HepG2 (cell line): ENCODE results near the gene RHBDF2. TPM values are rescaled to one million over a fixed set of nuclear protein-coding genes. Genes with fewer than 3 reads are reported as not detected.
A peak's percentile ranks its signal among the peaks of the same experiment; 100 is the strongest.

Experiments used
- ARHGAP35 ChIP-seq: sonication (generic); formaldehyde crosslinking; IDR thresholded peaks from 2 replicates; pipeline ENCODE4 v1.9.0; 2022; ENCODE audit warnings: mild to moderate bottlenecking, inconsistent platforms, moderate library complexity, missing genetic modification reagents, borderline replicate concordance
- ATF2 ChIP-seq: sonication (generic); formaldehyde crosslinking; IDR thresholded peaks from 2 replicates; pipeline ENCODE4 v1.4.0; 2020; ENCODE audit warnings: missing genetic modification reagents
- CC2D1A ChIP-seq: sonication (generic); formaldehyde crosslinking; IDR thresholded peaks from 2 replicates; pipeline ENCODE4 v1.8.1; 2023; ENCODE audit warnings: mild to moderate bottlenecking, missing genetic modification reagents
- CERS6 ChIP-seq: sonication (generic); formaldehyde crosslinking; IDR thresholded peaks from 2 replicates; pipeline ENCODE4 v1.5.0; 2020; ENCODE audit warnings: missing genetic modification reagents
- FIP1L1 ChIP-seq: fragments of 200-400 bp; formaldehyde crosslinking; IDR thresholded peaks from 2 replicates; pipeline ENCODE4 v1.6.1; 2018; ENCODE audit warnings: low read depth, mild to moderate bottlenecking, low read length, moderate library complexity, borderline replicate concordance; ENCODE audit not compliant: insufficient read depth
- GRHL1 ChIP-seq: sonication (generic); formaldehyde crosslinking; conservative IDR thresholded peaks from 2 replicates; pipeline ENCODE4 v1.8.0; 2022; ENCODE audit warnings: missing genetic modification reagents
- HNRNPL ChIP-seq: fragments of 200-400 bp; formaldehyde crosslinking; IDR thresholded peaks from 2 replicates; pipeline ENCODE4 v1.6.1; 2017; ENCODE audit warnings: mild to moderate bottlenecking, low read depth, low read length
- KDM4B ChIP-seq: sonication (generic); formaldehyde crosslinking; IDR thresholded peaks from 2 replicates; pipeline ENCODE4 v1.4.0; 2020; ENCODE audit warnings: missing genetic modification reagents
- MEIS1 ChIP-seq: sonication (generic); formaldehyde crosslinking; IDR thresholded peaks from 2 replicates; pipeline ENCODE4 v1.9.0; 2021; ENCODE audit warnings: mild to moderate bottlenecking, missing genetic modification reagents, moderate library complexity, borderline replicate concordance
- MTA1 ChIP-seq: sonication (generic); formaldehyde crosslinking; IDR thresholded peaks from 2 replicates; pipeline ENCODE4 v1.4.0; 2020; ENCODE audit warnings: missing genetic modification reagents, mild to moderate bottlenecking, borderline replicate concordance
- MXD4 ChIP-seq: IDR thresholded peaks from 2 replicates; pipeline ENCODE4 v1.6.1; 2016; ENCODE audit warnings: mild to moderate bottlenecking, missing biosample characterization, missing genetic modification reagents
- NPAS2 ChIP-seq: sonication (generic); formaldehyde crosslinking; IDR thresholded peaks from 2 replicates; pipeline ENCODE4 v1.8.0; 2022; ENCODE audit warnings: mild to moderate bottlenecking, missing genetic modification reagents, borderline replicate concordance
- SMARCE1 ChIP-seq: fragments of 450-650 bp; IDR thresholded peaks from 2 replicates; pipeline ENCODE4 v1.6.1; 2017; ENCODE audit warnings: borderline replicate concordance
- SNAPC2 ChIP-seq: sonication (generic); formaldehyde crosslinking; IDR thresholded peaks from 2 replicates; pipeline ENCODE4 v1.8.1; 2022; ENCODE audit warnings: mild to moderate bottlenecking, missing genetic modification reagents
- ZFP90 ChIP-seq: sonication (generic); formaldehyde crosslinking; IDR thresholded peaks from 2 replicates; pipeline ENCODE4 v1.8.0; 2022; ENCODE audit warnings: missing genetic modification reagents, mild to moderate bottlenecking, inconsistent platforms, borderline replicate concordance
- ZMYM4 ChIP-seq: sonication (generic); formaldehyde crosslinking; IDR thresholded peaks from 2 replicates; pipeline ENCODE4 v1.8.1; 2023; ENCODE audit warnings: mild to moderate bottlenecking, missing genetic modification reagents
- ZNF205 ChIP-seq: IDR thresholded peaks from 2 replicates; pipeline ENCODE4 v1.6.1; 2018; ENCODE audit warnings: missing biosample characterization, missing genetic modification reagents
- ZNF207 ChIP-seq: fragments of 450-650 bp; IDR thresholded peaks from 2 replicates; pipeline ENCODE4 v1.6.1; 2016; ENCODE audit warnings: antibody characterized with exemption, borderline replicate concordance
- ZNF3 ChIP-seq: IDR thresholded peaks from 2 replicates; pipeline ENCODE4 v1.7.0; 2017; ENCODE audit warnings: inconsistent platforms
- ZNF512 ChIP-seq: sonication (generic); formaldehyde crosslinking; IDR thresholded peaks from 2 replicates; pipeline ENCODE4 v1.4.0; 2020; ENCODE audit warnings: mild to moderate bottlenecking, missing genetic modification reagents
- ZNF543 ChIP-seq: sonication (generic); formaldehyde crosslinking; IDR thresholded peaks from 2 replicates; pipeline ENCODE4 v1.4.0; 2020; ENCODE audit warnings: mild to moderate bottlenecking, missing genetic modification reagents
- ZNF550 ChIP-seq: sonication (generic); formaldehyde crosslinking; IDR thresholded peaks from 2 replicates; pipeline ENCODE4 v1.4.0; 2020; ENCODE audit warnings: mild to moderate bottlenecking, missing genetic modification reagents, borderline replicate concordance
- ZNF678 ChIP-seq: sonication (generic); formaldehyde crosslinking; IDR thresholded peaks from 2 replicates; pipeline ENCODE4 v1.4.0; 2020; ENCODE audit warnings: mild to moderate bottlenecking, missing genetic modification reagents
- ZNF724P ChIP-seq: sonication (generic); formaldehyde crosslinking; IDR thresholded peaks from 2 replicates; pipeline ENCODE4 v1.8.0; 2022; ENCODE audit warnings: missing genetic modification reagents, borderline replicate concordance
- ZSCAN21 ChIP-seq: sonication (generic); formaldehyde crosslinking; IDR thresholded peaks from 2 replicates; pipeline ENCODE4 v1.8.0; 2022; ENCODE audit warnings: mild to moderate bottlenecking, missing genetic modification reagents, moderate library complexity, borderline replicate concordance
- polyA plus RNA-seq, 8 experiments: library from polyadenylated mRNA; depleted of rRNA in 3 of 8; stranded (reverse) in 7 of 8; unstranded in 1 of 8; fragments of >200 nt; fragmentation: Illumina TruSeq in 4 of 8; extraction: Trizol in 4 of 8; gene quantifications; 2 replicates each; pipeline versions ENCODE4 v1.2.1 to v1.2.3, GENCODE V29; 2011 to 2016; ENCODE audit warnings: low read depth in 4 of 8, missing spikeins in 1 of 8, mixed read lengths in 1 of 8; ENCODE audit not compliant: insufficient read depth in 1 of 8
- total RNA-seq, 5 experiments: library from RNA; depleted of rRNA; stranded (reverse); fragments of >200 nt; fragmentation: Illumina TruSeq; extraction: Trizol; gene quantifications; 2 replicates each; pipeline ENCODE4 v1.2.3, GENCODE V29; 2016; ENCODE audit warnings: low read depth in 1 of 5

Gene RHBDF2
- total and polyA plus RNA-seq, 2 of the 13 experiments (the other 11 are each of a cell fraction or from before 2014, with no cell fraction given), result 7.8 to 24.2 TPM

- no peak for TF ChIP-seq ZNF512 (CRISPR knock-in tag)
- no peak for TF ChIP-seq ZNF3 (CRISPR knock-in tag)
- no peak for TF ChIP-seq NPAS2 (CRISPR knock-in tag)
- no peak for TF ChIP-seq ATF2 (CRISPR knock-in tag)
- no peak for TF ChIP-seq CERS6 (CRISPR knock-in tag)
- no peak for TF ChIP-seq ZNF678
- 0 out of 2 replicates have a peak, but pooled peaks have one; percentile 61 for TF ChIP-seq HNRNPL
- TF ChIP-seq FIP1L1, result no peak
- TF ChIP-seq ZNF207, result no peak
- TF ChIP-seq SNAPC2 (CRISPR knock-in tag), result 0 out of 2 replicates have a peak, but pooled peaks have one; percentile 29
- TF ChIP-seq MEIS1 (CRISPR knock-in tag), result no peak
- 0 out of 2 replicates have a peak, but pooled peaks have one; percentile 18 for TF ChIP-seq ZFP90 (CRISPR knock-in tag)
- no peak for TF ChIP-seq GRHL1 (CRISPR knock-in tag)
- no peak for TF ChIP-seq ZNF543 (CRISPR knock-in tag)
- TF ChIP-seq ZNF550 (CRISPR knock-in tag), result no peak
- no peak for TF ChIP-seq MXD4 (CRISPR knock-in tag)
- no peak for TF ChIP-seq MTA1 (CRISPR knock-in tag)
- TF ChIP-seq ZMYM4 (CRISPR knock-in tag), result 0 out of 2 replicates have a peak, but pooled peaks have one; percentile 19
- TF ChIP-seq ZNF724P (CRISPR knock-in tag), result no peak
- no peak for TF ChIP-seq SMARCE1
- TF ChIP-seq CC2D1A (CRISPR knock-in tag), result no peak
- no peak for TF ChIP-seq ARHGAP35 (CRISPR knock-in tag)
- TF ChIP-seq KDM4B, result no peak
- TF ChIP-seq ZNF205 (CRISPR knock-in tag), result no peak
- 0 out of 2 replicates have a peak, but pooled peaks have one; percentile 2 for TF ChIP-seq ZSCAN21 (CRISPR knock-in tag)
Measured at GRCh38 chr17:76500074-76500746, 1.0 kb downstream of the RHBDF2 start (continued).
